ENCODE results near the gene EMSY. TPM values are rescaled to one million over a fixed set of nuclear protein-coding genes. Genes with fewer than 3 reads are reported as not detected.

The EMSY gene
- polyA plus RNA-seq, 1 donor from 2014 or later = 25.0 TPM

GRCh38 chr11:76501526-76502202 lies 56.8 kb downstream of the EMSY start:
- Histone ChIP-seq H2AFZ (ENCODE audit: low read depth, low read length) (no peak overlapping the region), H3K4me2 (ENCODE audit: low read length) (no peak overlapping the region), H3K27me3 (ENCODE audit: insufficient read depth, low read depth, low read length) (no peaks in the 10 kb centered on the region), H3K36me3 (ENCODE audit: insufficient read depth, low read length) (peaks cover 12% of the 10 kb centered on the region), H3K79me2 (replicated peaks; ENCODE audit: insufficient read depth, low read length) (peaks cover 3% of the 10 kb centered on the region), H3K4me3 (ENCODE audit: low read length) (no peak overlapping the region), H3K27ac (ENCODE audit: low read length) (no peak overlapping the region), H3K9me2 (ENCODE audit: insufficient read depth, low read length) (no peaks in the 10 kb centered on the region), H3K9me3 (ENCODE audit: low read length) (peaks cover 4% of the 10 kb centered on the region), H4K20me1 (ENCODE audit: insufficient read depth) (no peaks in the 10 kb centered on the region), H3K9ac (ENCODE audit: low read length) (no peak overlapping the region), H3F3A (ENCODE audit: insufficient read depth, low read length, poor library complexity, severe bottlenecking) (no peaks in the 10 kb centered on the region)
- TF ChIP-seq TAF1 (IDR thresholded peaks at IDR 0.05; ENCODE audit: low read depth) (no peak), SMC3 (conservative IDR thresholded peaks at IDR 0.05; ENCODE audit: poor library complexity) (no peak), EP300 (conservative IDR thresholded peaks at IDR 0.05; ENCODE audit: poor library complexity, severe bottlenecking) (no peak), POLR2AphosphoS5 (IDR thresholded peaks at IDR 0.05) (no peak), REST (IDR thresholded peaks at IDR 0.05; ENCODE audit: borderline replicate concordance) (no peak), EZH2 (IDR thresholded peaks at IDR 0.05; ENCODE audit: borderline replicate concordance, insufficient read depth, low read length, poor library complexity, severe bottlenecking) (no peak), RAD21 (conservative IDR thresholded peaks at IDR 0.05) (no peak), MXI1 (conservative IDR thresholded peaks at IDR 0.05; ENCODE audit: poor library complexity, severe bottlenecking) (no peak)

GRCh38 chr11:76506833-76507232 lies 62.0 kb downstream of the EMSY start:
- Histone ChIP-seq H3K27ac (ENCODE audit: low read length) (no peak overlapping the region), H3K9ac (ENCODE audit: low read length) (no peak overlapping the region), H3K4me2 (ENCODE audit: low read length) (no peak overlapping the region), H3F3A (ENCODE audit: insufficient read depth, low read length, poor library complexity, severe bottlenecking) (no peaks in the 10 kb centered on the region), H4K20me1 (ENCODE audit: insufficient read depth) (no peaks in the 10 kb centered on the region), H3K36me3 (ENCODE audit: insufficient read depth, low read length) (peaks cover 4% of the 10 kb centered on the region), H3K79me2 (replicated peaks; ENCODE audit: insufficient read depth, low read length) (no peaks in the 10 kb centered on the region), H3K27me3 (ENCODE audit: insufficient read depth, low read depth, low read length) (no peaks in the 10 kb centered on the region), H3K4me3 (ENCODE audit: low read length) (no peak overlapping the region), H2AFZ (ENCODE audit: low read depth, low read length) (no peak overlapping the region), H3K9me3 (ENCODE audit: low read length) (peaks cover 7% of the 10 kb centered on the region), H3K9me2 (ENCODE audit: insufficient read depth, low read length) (no peaks in the 10 kb centered on the region)
- TF ChIP-seq REST (IDR thresholded peaks at IDR 0.05; ENCODE audit: borderline replicate concordance) (no peak), TAF1 (IDR thresholded peaks at IDR 0.05; ENCODE audit: low read depth) (no peak), POLR2AphosphoS5 (IDR thresholded peaks at IDR 0.05) (no peak), EP300 (conservative IDR thresholded peaks at IDR 0.05; ENCODE audit: poor library complexity, severe bottlenecking) (no peak), CTCF (IDR thresholded peaks at IDR 0.05; ENCODE audit: poor library complexity, severe bottlenecking) (no peak)
